Breast epithelium (tissue), 3 donors: ENCODE results near the gene C6orf89.

Experiments used
- POLR2A ChIP-seq: fragments of 450-650 bp; IDR thresholded peaks from one replicate; pipeline ENCODE4 v1.6.1; 2016; ENCODE audit warnings: antibody characterized with exemption, mild to moderate bottlenecking, moderate library complexity
- POLR2AphosphoS5 ChIP-seq, 3 donors: sonication (generic); formaldehyde crosslinking; IDR thresholded peaks; one replicate each; pipeline ENCODE4 v1.6.1; 2017; ENCODE audit warnings: antibody characterized with exemption in 3 of 3
- TF ChIP-seq, protein P1 (sequence below), 3 donors: fragments of 450-650 bp; IDR thresholded peaks; one replicate each; pipeline ENCODE4 v1.5.1; 2016 to 2017; ENCODE audit warnings: antibody characterized with exemption in 3 of 3, mild to moderate bottlenecking in 3 of 3, moderate library complexity in 3 of 3

- TF ChIP-seq POLR2AphosphoS5 (IDR thresholded peaks at IDR 0.05) (no peak), POLR2A (no peak)
- TF ChIP-seq, protein P1, sequence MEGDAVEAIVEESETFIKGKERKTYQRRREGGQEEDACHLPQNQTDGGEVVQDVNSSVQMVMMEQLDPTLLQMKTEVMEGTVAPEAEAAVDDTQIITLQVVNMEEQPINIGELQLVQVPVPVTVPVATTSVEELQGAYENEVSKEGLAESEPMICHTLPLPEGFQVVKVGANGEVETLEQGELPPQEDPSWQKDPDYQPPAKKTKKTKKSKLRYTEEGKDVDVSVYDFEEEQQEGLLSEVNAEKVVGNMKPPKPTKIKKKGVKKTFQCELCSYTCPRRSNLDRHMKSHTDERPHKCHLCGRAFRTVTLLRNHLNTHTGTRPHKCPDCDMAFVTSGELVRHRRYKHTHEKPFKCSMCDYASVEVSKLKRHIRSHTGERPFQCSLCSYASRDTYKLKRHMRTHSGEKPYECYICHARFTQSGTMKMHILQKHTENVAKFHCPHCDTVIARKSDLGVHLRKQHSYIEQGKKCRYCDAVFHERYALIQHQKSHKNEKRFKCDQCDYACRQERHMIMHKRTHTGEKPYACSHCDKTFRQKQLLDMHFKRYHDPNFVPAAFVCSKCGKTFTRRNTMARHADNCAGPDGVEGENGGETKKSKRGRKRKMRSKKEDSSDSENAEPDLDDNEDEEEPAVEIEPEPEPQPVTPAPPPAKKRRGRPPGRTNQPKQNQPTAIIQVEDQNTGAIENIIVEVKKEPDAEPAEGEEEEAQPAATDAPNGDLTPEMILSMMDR (IDR thresholded peaks at IDR 0.05) = no peak
These were observed 77.9 kb downstream of the C6orf89 start for GRCh38 chr6:36963451-36964290.
